Stimulated activated CD8-positive, alpha-beta memory T cell treated with anti-CD3 and anti-CD28 coated beads, Interleukin-2, amount 100 ng/mL, for 48 hours (primary cell): Measurements from ENCODE around the gene MSL3B.

Experiments used
- DNase-seq, 2 donors: peaks; one replicate each; pipeline ENCODE4 v3.0.0-alpha.2; 2020; ENCODE audit warnings: low read depth in 2 of 2

The MSL3B gene

GRCh38 chr2:233853353-233853752 lies 14.8 kb downstream of the MSL3B start:
- DNase-seq = no peak

- DNase-seq = no peak
These were observed 16.1 kb downstream of the MSL3B start for GRCh38 chr2:233852056-233852455.

- DNase-seq = no peak
These were observed 17.0 kb downstream of the MSL3B start for GRCh38 chr2:233851169-233851568.

DNA sequence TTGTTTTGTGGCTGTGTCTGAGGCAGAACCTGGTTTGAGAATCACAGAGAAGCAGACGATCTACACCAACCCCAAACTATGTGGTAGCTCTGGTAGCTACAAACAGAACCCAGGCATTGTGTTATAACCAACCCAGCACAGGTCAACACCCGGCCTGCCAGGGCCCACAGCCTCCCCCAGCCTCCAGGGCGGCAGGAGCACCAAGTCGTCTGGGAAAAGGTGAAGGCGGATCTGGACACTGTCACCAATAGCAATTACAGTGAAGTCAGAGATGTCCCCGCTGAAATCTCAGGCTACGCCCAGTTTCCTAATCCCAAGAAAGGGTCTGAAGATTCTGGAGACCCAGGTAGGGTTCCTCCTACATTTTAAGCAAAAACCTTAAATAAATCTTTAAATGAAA lies 17.4 kb downstream of the MSL3B start:
- DNase-seq = no peak

- DNase-seq = no peak
These were observed 18.4 kb downstream of the MSL3B start for GRCh38 chr2:233849607-233850271.

DNA sequence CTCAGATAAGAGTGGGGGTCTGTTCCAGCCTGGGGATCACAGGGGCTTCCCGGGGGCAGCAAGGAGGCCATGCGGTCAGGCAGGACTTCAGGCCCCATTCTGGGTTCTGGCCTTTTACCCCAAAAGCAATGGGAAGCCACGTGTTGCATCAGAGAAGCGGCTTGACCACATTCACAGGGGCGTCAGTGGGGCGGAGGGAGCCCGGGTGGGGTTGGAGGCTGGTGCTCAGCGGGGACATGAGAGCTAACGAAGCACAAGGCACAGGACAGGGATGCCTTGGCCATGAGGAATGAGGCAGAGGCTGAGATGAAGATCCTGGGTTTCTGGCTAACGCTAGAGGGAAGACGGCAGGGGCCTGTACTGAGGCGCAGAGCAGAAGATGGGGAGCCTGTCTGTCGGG lies 19.9 kb downstream of the MSL3B start:
- DNase-seq = no peak

- DNase-seq = no peak
These were observed 20.8 kb downstream of the MSL3B start for GRCh38 chr2:233847248-233847898.

DNA sequence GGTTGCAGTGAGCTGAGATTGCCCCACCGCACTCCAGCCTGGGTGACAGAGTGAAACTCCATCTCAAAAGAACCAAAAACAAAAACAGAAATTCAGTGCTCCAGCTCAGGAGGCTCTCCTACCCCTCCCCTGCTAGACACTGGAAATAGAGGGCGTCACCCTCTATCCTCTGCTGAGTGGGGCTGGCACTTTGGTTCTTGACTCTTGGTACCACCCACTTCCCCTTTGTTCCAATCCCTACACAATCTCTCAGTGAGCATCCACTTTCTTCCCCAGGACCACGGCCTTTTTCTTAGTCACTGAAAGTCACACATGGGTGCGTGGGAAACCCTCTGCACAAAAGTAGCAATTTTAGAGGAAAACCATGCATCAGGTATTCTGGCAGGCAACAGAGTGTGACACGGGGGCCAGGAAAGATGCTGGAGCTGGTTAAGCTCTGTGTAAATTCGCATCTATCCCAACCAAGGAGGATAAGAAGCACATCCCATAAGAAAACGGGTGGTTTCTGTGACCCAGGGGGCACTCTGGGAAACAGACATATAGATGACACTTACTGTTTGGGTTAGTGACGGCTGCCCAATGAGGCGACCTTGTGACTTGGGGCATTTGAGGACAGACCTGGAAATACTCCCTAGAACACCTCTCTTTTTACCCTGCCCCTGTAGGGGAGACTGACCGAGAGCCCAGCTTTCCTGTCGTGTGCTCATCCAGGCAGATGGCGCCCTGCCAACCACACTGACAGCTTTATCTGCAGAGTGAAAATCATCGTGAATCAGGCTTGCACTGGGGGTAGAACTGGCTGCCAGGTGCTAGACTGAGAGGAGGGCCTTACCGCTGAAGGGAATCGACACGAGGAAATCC lies 21.6 kb downstream of the MSL3B start:
- DNase-seq = no peak

DNA sequence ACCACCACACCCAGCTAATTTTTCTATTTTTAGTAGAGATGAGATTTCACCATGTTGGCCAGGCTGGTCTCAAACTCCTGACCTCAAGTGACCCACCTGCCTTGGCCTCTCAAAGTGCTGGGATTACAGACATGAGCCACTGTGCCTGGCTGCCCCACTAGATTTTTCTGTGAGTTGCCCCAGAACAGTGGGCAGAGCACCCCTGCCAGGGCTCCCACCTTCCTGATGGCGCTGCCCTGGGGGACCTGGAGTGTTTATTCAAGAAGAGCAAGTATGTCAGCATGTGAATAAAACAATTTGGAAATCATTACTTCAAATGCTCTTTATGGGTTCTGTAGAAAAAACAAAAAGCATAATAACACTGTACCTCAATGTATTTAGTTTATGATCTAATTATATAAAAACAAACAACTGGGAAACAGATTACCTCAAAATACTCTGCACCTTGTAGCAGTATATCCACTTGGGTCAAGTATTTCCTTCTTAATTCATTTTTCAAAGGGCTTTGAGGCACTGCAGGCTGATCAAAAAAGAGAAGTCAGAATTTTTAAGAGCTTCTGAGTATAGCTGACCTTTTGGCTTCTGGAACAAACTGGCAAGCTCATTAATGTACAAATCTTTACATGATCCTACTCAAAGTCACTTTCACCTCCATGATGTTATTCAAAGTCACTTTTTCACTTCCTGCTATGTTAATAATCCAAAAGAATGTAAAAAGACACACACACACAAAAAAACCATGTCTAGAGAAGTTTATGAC lies 22.7 kb downstream of the MSL3B start:
- DNase-seq = no peak

- DNase-seq = no peak
These were observed 23.4 kb downstream of the MSL3B start for GRCh38 chr2:233844836-233845235.

DNA sequence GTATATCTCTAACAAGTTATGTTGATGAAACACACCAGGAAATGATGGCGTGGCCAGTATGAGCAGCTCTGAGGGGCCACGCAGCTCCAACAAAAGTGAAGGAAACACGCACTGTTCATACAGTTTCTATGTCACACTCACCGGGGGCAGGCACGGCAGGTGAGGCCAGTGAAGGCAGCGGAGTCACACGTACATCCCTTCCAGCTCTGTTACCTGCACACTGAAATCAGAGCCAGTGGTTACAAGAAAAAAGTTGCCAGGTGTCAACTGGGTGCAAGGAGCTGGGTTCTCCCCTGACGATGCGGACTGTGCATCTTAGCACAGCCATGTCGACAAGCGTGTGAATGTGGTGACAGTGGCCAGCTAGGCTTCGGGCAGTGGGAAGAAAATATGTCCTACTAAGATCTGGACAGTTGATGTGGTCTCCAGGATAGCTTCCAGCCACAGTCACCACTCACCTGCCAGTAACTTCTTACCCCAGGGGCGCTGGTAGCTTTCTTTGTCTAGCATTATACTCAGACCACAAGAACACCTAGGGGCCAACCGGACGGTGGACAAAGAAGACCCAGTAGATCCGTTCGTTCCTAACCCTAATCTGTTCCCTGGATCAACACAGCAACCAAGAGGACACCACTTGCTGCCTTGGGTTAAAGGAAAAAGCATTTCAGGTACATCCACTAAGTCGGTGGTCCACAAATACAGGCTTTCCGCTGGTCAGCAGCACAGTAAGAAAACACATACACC lies 23.9 kb downstream of the MSL3B start:
- DNase-seq = no peak

DNA sequence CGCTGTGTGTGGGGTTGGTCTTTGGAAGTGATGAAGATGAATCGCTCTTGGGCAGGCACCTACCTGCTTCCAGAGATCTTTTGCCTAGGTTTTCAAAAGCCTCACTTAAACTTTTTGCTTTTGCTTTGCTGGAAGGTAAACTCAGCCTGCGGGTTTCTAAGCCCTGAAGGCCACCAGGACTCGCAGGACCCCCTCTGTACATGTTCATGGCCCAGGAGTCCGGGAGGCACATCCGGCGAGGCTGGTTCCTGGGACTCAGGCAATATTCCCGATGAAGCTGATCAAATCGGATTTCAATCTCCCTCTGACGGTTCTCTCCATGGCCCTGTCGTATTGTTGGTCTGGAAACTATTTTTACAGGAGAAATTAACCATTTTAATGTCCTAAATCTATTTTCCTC lies 27.0 kb downstream of the MSL3B start:
- DNase-seq = no peak

DNA sequence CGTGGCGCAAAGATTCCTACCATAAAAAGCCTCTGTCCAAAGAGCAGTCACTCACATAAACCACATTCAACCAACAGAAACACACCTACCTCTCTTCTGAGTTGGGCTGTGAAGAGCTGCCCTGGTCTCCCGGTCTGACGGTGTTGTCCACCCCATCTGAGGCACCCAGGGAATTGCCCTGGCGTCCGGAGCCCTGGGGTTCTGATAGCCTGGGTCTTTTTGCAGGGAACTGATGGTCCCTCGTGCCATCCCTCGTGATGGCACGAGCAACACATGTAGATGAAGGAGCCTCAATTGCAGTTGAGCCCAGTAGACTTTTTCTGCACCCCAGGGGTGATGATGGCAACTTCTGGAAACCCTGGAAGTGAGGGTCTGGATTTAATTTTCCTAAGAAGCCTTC lies 27.7 kb downstream of the MSL3B start:
- no peak for DNase-seq

DNA sequence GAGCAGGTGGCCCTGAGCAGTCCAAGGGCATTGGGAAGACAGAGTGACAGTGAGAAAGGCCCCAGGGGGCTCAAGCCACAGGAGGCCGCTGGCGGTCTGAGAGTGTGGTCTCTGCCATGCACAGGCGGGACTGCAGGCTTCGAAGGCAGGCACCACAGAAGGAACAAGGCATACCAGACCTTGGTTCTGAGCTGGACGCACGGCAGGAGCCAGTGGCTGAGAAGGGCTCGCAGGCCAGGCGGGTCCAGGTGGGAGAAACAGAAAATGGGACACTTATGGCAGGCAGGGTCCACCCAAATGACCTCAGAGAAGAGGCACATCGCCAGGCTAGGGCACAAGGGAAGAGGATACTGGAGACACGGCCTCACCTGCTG lies 28.8 kb downstream of the MSL3B start:
- no peak for DNase-seq

GRCh38 chr2:233838726-233839446 lies 29.3 kb downstream of the MSL3B start:
- DNase-seq = no peak

- no peak for DNase-seq
These were observed 29.9 kb downstream of the MSL3B start for GRCh38 chr2:233838251-233838650.

GRCh38 chr2:233837694-233838229 lies 30.4 kb downstream of the MSL3B start:
- no peak for DNase-seq

DNA sequence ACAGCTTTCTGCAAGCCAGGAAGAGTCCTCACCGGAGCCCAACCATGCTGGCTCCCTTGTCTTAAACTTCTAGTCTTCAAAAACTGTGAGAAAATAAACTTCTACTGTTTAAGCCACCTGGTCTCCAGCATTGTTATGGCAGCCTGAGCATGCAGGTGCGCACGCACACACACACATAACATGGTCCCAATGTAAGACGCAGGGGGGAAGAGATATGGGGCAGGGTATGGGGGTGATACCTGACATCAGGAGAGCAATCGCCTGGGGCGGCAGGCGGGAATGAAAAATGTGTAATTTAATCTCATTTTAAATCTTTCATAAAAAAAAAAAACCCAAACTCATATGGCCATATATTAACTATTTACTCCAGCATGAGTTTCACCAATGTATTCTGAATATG lies 31.8 kb downstream of the MSL3B start:
- no peak for DNase-seq

- no peak for DNase-seq
These were observed 32.7 kb downstream of the MSL3B start for GRCh38 chr2:233835230-233836186.
